ENCODE results near the gene MXRA8.

Gene MXRA8

GRCh38 chr1:1333551-1334241 lies 24.7 kb downstream of the MXRA8 start:
- DNase-seq: no peak

GRCh38 chr1:1332774-1333480 lies 25.4 kb downstream of the MXRA8 start:
- no peak for DNase-seq

- no peak for DNase-seq
Measured at GRCh38 chr1:1332031-1332755, 26.2 kb downstream of the MXRA8 start.

GRCh38 chr1:1331068-1331965 lies 27.0 kb downstream of the MXRA8 start, which contains the start of gene TAS1R3:
Gene TAS1R3 (plus strand): TSS chr1:1331280. CDS start chr1:1331346, 66 bp downstream.
- no peak for DNase-seq

- DNase-seq: no peak
Measured at GRCh38 chr1:1330366-1331067, 27.8 kb downstream of the MXRA8 start.

- no peak for DNase-seq
Measured at GRCh38 chr1:1329304-1330210, 28.8 kb downstream of the MXRA8 start.

GRCh38 chr1:1328254-1328653 lies 30.1 kb downstream of the MXRA8 start:
- no peak for DNase-seq

- DNase-seq: no peak
Measured at GRCh38 chr1:1327291-1327690, 31.1 kb downstream of the MXRA8 start.

GRCh38 chr1:1326075-1326605 lies 32.2 kb downstream of the MXRA8 start:
- DNase-seq: no peak

GRCh38 chr1:1325288-1326074 lies 32.9 kb downstream of the MXRA8 start:
- no peak for DNase-seq

- DNase-seq: peak; percentile 64
Measured at GRCh38 chr1:1324524-1325287, 33.6 kb downstream of the MXRA8 start, which contains the start of the genes CPTP and INTS11. Gene CPTP (plus strand): TSS chr1:1324802. CDS start chr1:1326911, 2,109 bp downstream. Gene INTS11 (minus strand): TSS chr1:1324660. CDS start chr1:1324608, 52 bp downstream.

GRCh38 chr1:1324084-1324523 lies 34.3 kb downstream of the MXRA8 start:
- no peak for DNase-seq

- no peak for DNase-seq
Measured at GRCh38 chr1:1322952-1323351, 35.4 kb downstream of the MXRA8 start.

- DNase-seq: no peak
Measured at GRCh38 chr1:1322418-1322817, 35.9 kb downstream of the MXRA8 start.

- no peak for DNase-seq
Measured at GRCh38 chr1:1321477-1321876, 36.9 kb downstream of the MXRA8 start.

- DNase-seq: no peak
Measured at GRCh38 chr1:1320666-1321448, 37.5 kb downstream of the MXRA8 start.

GRCh38 chr1:1319646-1319941 lies 38.8 kb downstream of the MXRA8 start:
- no peak for DNase-seq
